OCI-LY3 (cell line): ENCODE measurements around the gene GCLM.

ENCODE experiments used
- CTCF ChIP-seq: fragments of 200-600, 300-600 bp; sonication (generic); IDR thresholded peaks from 2 replicates; pipeline ENCODE4 v1.5.1; 2014; ENCODE audit warnings: antibody characterized with exemption, low read length, low read depth
- EZH2phosphoT487 ChIP-seq: fragments of 200-600 bp; shearing (Covaris generic); IDR thresholded peaks from 2 replicates; pipeline ENCODE4 v1.6.1; 2018; ENCODE audit warnings: antibody characterized with exemption, mixed run types, low read depth

- TF ChIP-seq EZH2phosphoT487 (no peak), CTCF (no peak)
Observed at GRCh38 chr1:93917302-93917701, 8.1 kb upstream of the GCLM start.
